ENCODE data around the gene TENT4A.

- TF ChIP-seq CTCF (IDR thresholded peaks at IDR 0.05), result no peak
- TF ChIP-seq EP300 (IDR thresholded peaks at IDR 0.05), result no peak
Observed at GRCh38 chr5:6783787-6784186, 70.6 kb downstream of the TENT4A start.

All from upper lobe of left lung (tissue), 4 donors.